H1 (cell line): Measurements from ENCODE around the gene TSHZ2. TPM values are rescaled to one million over a fixed set of nuclear protein-coding genes. Genes with fewer than 3 reads are reported as not detected.

Experiments
- CTCF ChIA-PET: fragments of 300-600 bp; sonication (Branson Sonifier 250); formaldehyde crosslinking; loops from one replicate; lab custom pipeline; 2021; ENCODE audit not compliant: partially characterized antibody; lab: Charles Lee
- POLR2A ChIA-PET: fragments of 300-600 bp; sonication (Branson Sonifier 250); formaldehyde crosslinking; loops from one replicate; lab custom pipeline; 2021; ENCODE audit warnings: inconsistent platforms; ENCODE audit not compliant: partially characterized antibody; lab: Charles Lee
- DNase-seq, 2 experiments: peaks; one replicate each; pipeline versions ENCODE4 v3.0.0 to v3.0.0-alpha.2; 2010 to 2022; ENCODE audit warnings: low spot score in 2 of 2, low read depth in 1 of 2, mixed read lengths in 1 of 2
- FAIRE-seq: peaks from 2 replicates; lab custom pipeline; 2011; peaks lifted over from hg19 to GRCh38; lab: Jason Lieb, UNC
- H2AFZ ChIP-seq: 2 replicates; pipeline ENCODE4 v1.8.1; 2012; ENCODE audit warnings: low read length, inconsistent platforms
- H2AK5ac ChIP-seq: 2 replicates; pipeline ENCODE4 v1.6.1; 2013; ENCODE audit warnings: low read depth, low read length
- H2BK120ac ChIP-seq: replicated peaks from 2 replicates; pipeline ENCODE3; 2013; ENCODE audit warnings: low read depth, low read length, inconsistent platforms
- H2BK12ac ChIP-seq: 2 replicates; pipeline ENCODE4 v1.6.1; 2013; ENCODE audit warnings: low read depth, low read length
- H2BK15ac ChIP-seq: 2 replicates; pipeline ENCODE4 v1.6.1; 2013; ENCODE audit warnings: low read length
- H2BK20ac ChIP-seq: 2 replicates; pipeline ENCODE4 v1.6.1; 2013; ENCODE audit warnings: low read length
- H2BK5ac ChIP-seq: 2 replicates; pipeline ENCODE4 v1.6.1; 2013; ENCODE audit warnings: low read depth, low read length
- H3K14ac ChIP-seq: 2 replicates; pipeline ENCODE4 v1.6.1; 2013; ENCODE audit warnings: inconsistent platforms; ENCODE audit not compliant: insufficient read length
- H3K18ac ChIP-seq: 2 replicates; pipeline ENCODE4 v1.6.1; 2013; ENCODE audit warnings: low read length; ENCODE audit errors: extremely low read depth
- H3K23ac ChIP-seq: 2 replicates; pipeline ENCODE4 v1.6.1; 2013; ENCODE audit warnings: inconsistent platforms; ENCODE audit not compliant: insufficient read length
- H3K23me2 ChIP-seq: 2 replicates; pipeline ENCODE4 v1.6.1; 2013; ENCODE audit warnings: low read depth, low read length
- H3K27ac ChIP-seq: 2 replicates; pipeline ENCODE4 v1.6.1; 2011; ENCODE audit warnings: low read depth, low read length, inconsistent platforms
- H3K27me3 ChIP-seq, 4 experiments: replicated peaks in 1 of 4; 1 replicate in 1 of 4; 2 replicates in 3 of 4; pipeline versions ENCODE4 v1.6.1 to v1.8.1; 2011 to 2013; ENCODE audit warnings: low read length in 3 of 4, mild to moderate bottlenecking in 3 of 4, inconsistent platforms in 2 of 4, mixed read lengths in 2 of 4, moderate library complexity in 1 of 4; ENCODE audit not compliant: control insufficient read depth in 3 of 4, insufficient read depth in 3 of 4; ENCODE audit errors: extremely low read depth in 1 of 4
- H3K36me3 ChIP-seq, 4 experiments: 2 replicates each; pipeline versions ENCODE4 v1.6.1 to v1.8.1; 2011 to 2013; ENCODE audit warnings: mild to moderate bottlenecking in 4 of 4, low read length in 3 of 4, moderate library complexity in 2 of 4, control low read depth in 1 of 4, inconsistent platforms in 1 of 4; ENCODE audit not compliant: insufficient read depth in 4 of 4, control insufficient read depth in 2 of 4
- H3K4ac ChIP-seq: replicated peaks from 2 replicates; pipeline ENCODE3; 2013; ENCODE audit warnings: low read length, low read depth, mixed read lengths, inconsistent platforms; ENCODE audit not compliant: insufficient read length
- H3K4me1 ChIP-seq, 4 experiments: replicated peaks in 1 of 4; 1 replicate in 1 of 4; 2 replicates in 3 of 4; pipeline versions ENCODE4 v1.6.1 to v1.8.1; 2011 to 2013; ENCODE audit warnings: low read length in 3 of 4, inconsistent platforms in 2 of 4, mixed read lengths in 1 of 4; ENCODE audit not compliant: insufficient read depth in 4 of 4, control insufficient read depth in 3 of 4
- H3K4me2 ChIP-seq, 2 experiments: 2 replicates each; pipeline versions ENCODE4 v1.6.1 to v1.8.1; 2011 to 2013; ENCODE audit warnings: low read depth in 2 of 2, low read length in 2 of 2, control low read depth in 1 of 2, inconsistent platforms in 1 of 2, mild to moderate bottlenecking in 1 of 2; ENCODE audit not compliant: insufficient read depth in 1 of 2
- H3K4me3 ChIP-seq, 4 experiments: fragments of 200-600, 300-600 bp in 1 of 4; sonication (generic), shearing (Covaris generic), sonication (Bioruptor Twin) in 1 of 4; 2 replicates each; pipeline versions ENCODE4 v1.5.1 to v1.8.1; 2011 to 2016; ENCODE audit warnings: low read length in 4 of 4, low read depth in 3 of 4, control low read depth in 2 of 4, inconsistent platforms in 2 of 4, mild to moderate bottlenecking in 2 of 4, mixed read lengths in 1 of 4, moderate library complexity in 1 of 4; ENCODE audit not compliant: insufficient read depth in 2 of 4; ENCODE audit errors: extremely low read depth in 1 of 4
- H3K56ac ChIP-seq: replicated peaks from 2 replicates; pipeline ENCODE3; 2013; ENCODE audit warnings: low read depth, mild to moderate bottlenecking, mixed read lengths, low read length, inconsistent platforms; ENCODE audit not compliant: insufficient read length
- H3K79me1 ChIP-seq: 2 replicates; pipeline ENCODE4 v1.6.1; 2013; ENCODE audit warnings: low read depth, low read length, control low read depth
- H3K79me2 ChIP-seq, 2 experiments: 2 replicates each; pipeline versions ENCODE4 v1.6.1 to v1.8.1; 2012 to 2013; ENCODE audit warnings: low read length in 2 of 2, mild to moderate bottlenecking in 2 of 2, inconsistent platforms in 1 of 2; ENCODE audit not compliant: insufficient read depth in 2 of 2, control insufficient read depth in 1 of 2
- H3K9ac ChIP-seq, 4 experiments: replicated peaks in 1 of 4; 1 replicate in 1 of 4; 2 replicates in 3 of 4; pipeline versions ENCODE4 v1.6.1 to v1.8.1; 2011 to 2013; ENCODE audit warnings: low read depth in 3 of 4, low read length in 3 of 4, control low read depth in 2 of 4, mild to moderate bottlenecking in 2 of 4, moderate library complexity in 2 of 4, inconsistent platforms in 1 of 4; ENCODE audit errors: extremely low read depth in 1 of 4
- H3K9me3 ChIP-seq, 2 experiments: 2 replicates each; pipeline versions ENCODE4 v1.6.1 to v1.8.1; 2012 to 2013; ENCODE audit warnings: mild to moderate bottlenecking in 2 of 2, moderate library complexity in 2 of 2, control low read depth in 1 of 2, inconsistent platforms in 1 of 2, low read depth in 1 of 2, low read length in 1 of 2, mixed read lengths in 1 of 2; ENCODE audit not compliant: insufficient read depth in 2 of 2
- H4K20me1 ChIP-seq, 2 experiments: replicated peaks in 1 of 2; 2 replicates each; pipeline versions ENCODE3 to v1.8.1; 2011 to 2013; ENCODE audit warnings: inconsistent platforms in 2 of 2, low read length in 2 of 2, mild to moderate bottlenecking in 1 of 2; ENCODE audit not compliant: insufficient read depth in 2 of 2, control insufficient read depth in 1 of 2
- H4K5ac ChIP-seq: 2 replicates; pipeline ENCODE4 v1.6.1; 2013; ENCODE audit warnings: low read length, low read depth, mixed read lengths, inconsistent platforms; ENCODE audit not compliant: insufficient read length
- H4K8ac ChIP-seq: 2 replicates; pipeline ENCODE4 v1.8.0; 2013; ENCODE audit warnings: mild to moderate bottlenecking, moderate library complexity, low read length, inconsistent platforms; ENCODE audit not compliant: insufficient read depth; ENCODE audit errors: extremely low read depth
- H4K91ac ChIP-seq: replicated peaks from 2 replicates; pipeline ENCODE3; 2013; ENCODE audit warnings: low read length, mixed read lengths, inconsistent platforms; ENCODE audit not compliant: insufficient read length
- CBX5 ChIP-seq: fragments of 300-800, 300-1000 bp; sonication (generic); IDR thresholded peaks from 2 replicates; pipeline ENCODE4 v1.7.1; 2016; ENCODE audit warnings: antibody characterized with exemption, low read length, low read depth
- CREB1 ChIP-seq: IDR thresholded peaks from 2 replicates; pipeline ENCODE4 v1.6.1; 2012; ENCODE audit warnings: inconsistent platforms
- MAFK ChIP-seq: IDR thresholded peaks from 2 replicates; pipeline ENCODE4 v1.6.1; 2012; ENCODE audit warnings: low read depth, mild to moderate bottlenecking, improper control_type of control experiment, low read length
- RXRA ChIP-seq: IDR thresholded peaks from 2 replicates; pipeline ENCODE4 v1.6.1; 2011; ENCODE audit warnings: low read depth, mild to moderate bottlenecking, low read length, moderate library complexity; ENCODE audit not compliant: insufficient read depth
- SIN3A ChIP-seq, 2 experiments: IDR thresholded peaks in 1 of 2; conservative IDR thresholded peaks in 1 of 2; 2 replicates each; pipeline ENCODE4 v1.6.1; 2011 to 2012; ENCODE audit warnings: low read length in 2 of 2, improper control_type of control experiment in 1 of 2, low read depth in 1 of 2, mild to moderate bottlenecking in 1 of 2
- SP2 ChIP-seq: IDR thresholded peaks from 2 replicates; pipeline ENCODE4 v1.6.1; 2012; ENCODE audit warnings: mild to moderate bottlenecking, low read length, inconsistent platforms
- SP4 ChIP-seq: IDR thresholded peaks from 2 replicates; pipeline ENCODE4 v1.6.1; 2012; ENCODE audit warnings: low read length, inconsistent platforms
- SRF ChIP-seq: IDR thresholded peaks from 2 replicates; pipeline ENCODE4 v1.6.1; 2011; ENCODE audit warnings: mild to moderate bottlenecking, low read depth, low read length, moderate library complexity
- SUZ12 ChIP-seq: fragments of 200-600 bp; sonication (generic); IDR thresholded peaks from 2 replicates; pipeline ENCODE4 v1.6.1; 2012; ENCODE audit warnings: mild to moderate bottlenecking, inconsistent platforms, low read length, moderate library complexity, mixed read lengths
- WGBS, 2 experiments: shearing (Covaris generic) in 1 of 2; methylation state at CpG; one replicate each; pipeline versions ENCODE4 v1.1.6 to v1.1.7; 2013 to 2015; ENCODE audit warnings: low lambda C conversion rate in 2 of 2, mixed read lengths in 2 of 2, inconsistent platforms in 1 of 2, low coverage in 1 of 2, missing lambda C conversion rate in 1 of 2; ENCODE audit not compliant: insufficient replicate concordance in 2 of 2, insufficient coverage in 1 of 2, insufficient read length in 1 of 2; ENCODE audit errors: extremely low coverage in 1 of 2, missing lambda C conversion rate in 1 of 2; 5-methylcytosine and 5-hydroxymethylcytosine counted together
- polyA plus RNA-seq, 7 experiments: library from polyadenylated mRNA; depleted of rRNA in 3 of 7; stranded (reverse) in 5 of 7; unstranded in 2 of 7; fragments of >200 nt in 5 of 7; fragments of 200-250 nt in 2 of 7; gene quantifications; 1 replicate in 5 of 7; 2 replicates in 1 of 7; 4 replicates in 1 of 7; pipeline versions ENCODE4 v1.2.1 to v1.2.3, GENCODE V29; 2011 to 2013; ENCODE audit warnings: missing spikeins in 2 of 7, mixed read lengths in 2 of 7
- total RNA-seq: library from RNA; stranded (reverse); fragmentation: NEBNext Ultra II Directional; extraction: Animal tissue kit (Norgen Biotek cat#: 25700); gene quantifications from 2 replicates; pipeline ENCODE4 v1.2.1, GENCODE V29; 2021

The TSHZ2 gene
- total and polyA plus RNA-seq, 2 of the 8 experiments (the other 6 are each of a cell fraction or from before 2014, with no cell fraction given), result 0.14 to 0.30 TPM

DNA sequence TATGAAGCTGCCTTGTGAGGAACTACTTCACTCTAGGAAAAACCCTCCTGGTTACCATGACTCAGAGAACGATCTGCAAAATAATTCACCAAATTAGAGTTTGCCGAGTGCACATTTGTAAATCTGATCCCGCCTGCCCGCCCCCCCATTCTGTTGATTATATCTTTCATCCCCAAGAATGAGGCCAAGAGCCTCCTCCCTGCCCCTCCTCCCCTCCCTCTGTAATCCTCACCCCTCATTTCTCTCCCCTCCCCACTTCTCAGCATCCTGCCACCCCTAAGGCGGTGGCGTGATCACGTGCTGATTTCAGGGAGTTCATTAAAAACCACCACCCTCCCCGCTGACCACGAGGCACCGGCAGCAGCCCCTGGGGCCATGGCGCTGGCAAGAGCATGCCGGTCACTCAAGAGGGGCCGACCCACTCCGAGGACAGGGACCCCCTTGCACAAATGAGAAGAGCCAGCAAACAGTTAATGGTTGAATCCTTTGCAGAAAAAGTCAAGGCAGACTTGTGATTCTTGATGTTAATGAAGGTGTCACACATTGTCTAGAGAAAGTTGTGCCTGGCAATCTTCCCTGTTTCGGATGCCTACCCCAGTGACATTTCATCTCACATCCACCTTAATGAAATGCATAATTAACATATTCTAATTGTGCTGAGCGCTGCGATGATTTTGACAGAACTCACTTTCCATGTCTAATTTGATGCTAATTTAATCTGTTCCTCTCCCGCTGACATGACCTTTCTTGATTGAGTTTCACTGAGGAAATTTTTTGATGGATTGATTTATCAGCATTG lies 373.6 kb downstream of the TSHZ2 start:
- no peak overlapping the region for H2BK20ac ChIP-seq
- POLR2A ChIA-PET, result no interaction called here
- TF ChIP-seq SP2, result no peak
- no peak for TF ChIP-seq SIN3A (conservative IDR thresholded peaks at IDR 0.05 in 1 of 2, IDR thresholded peaks at IDR 0.05 in 1 of 2; ENCODE audit: low read depth in 1 of 2, low read length in 2 of 2)
- no peak for TF ChIP-seq SP4
- TF ChIP-seq MAFK, result no peak
- TF ChIP-seq RXRA, result no peak
- no peak for TF ChIP-seq SRF
- TF ChIP-seq CBX5, result no peak
- no peak for TF ChIP-seq SUZ12
- TF ChIP-seq CREB1, result no peak
- TF ChIP-seq, all 59 proteins: peak for 0
- H3K4me1 ChIP-seq, result no peaks in the 10 kb centered on the region
- H2BK15ac ChIP-seq, result no peak overlapping the region
- no peak overlapping the region for H3K4me3 ChIP-seq
- H3K79me2 ChIP-seq, result no peaks in the 10 kb centered on the region
- no peak overlapping the region for H4K8ac ChIP-seq
- no peak overlapping the region for H2BK12ac ChIP-seq
- no peaks in the 10 kb centered on the region for H4K20me1 ChIP-seq
- H3K79me1 ChIP-seq, result no peaks in the 10 kb centered on the region
- H3K27ac ChIP-seq, result no peak overlapping the region
- 91% methylated on average over 18 of the region's 18 CpGs; no CpG with 5 or more reads in 1 of the 2 experiments for WGBS, 2 experiments
- H2BK120ac ChIP-seq, result no peak overlapping the region
- H3K23me2 ChIP-seq, result no peaks in the 10 kb centered on the region
- CTCF ChIA-PET, result interaction anchor here (1.0 to 1.1 kb wide), 2 partner anchors 8 to 13 kb away, joined by 3 to 4 read pairs; no protein-coding TSS in a partner anchor
- no peaks in the 10 kb centered on the region for H3K36me3 ChIP-seq
- DNase-seq, result no peak
- H4K91ac ChIP-seq, result no peak overlapping the region
- no peak overlapping the region for H3K18ac ChIP-seq
- H4K5ac ChIP-seq, result no peak overlapping the region
- no peaks in the 10 kb centered on the region for H3K9me3 ChIP-seq
- H3K56ac ChIP-seq, result no peak overlapping the region
- H3K27me3 ChIP-seq, result no peaks in the 10 kb centered on the region
- no peak overlapping the region for H3K4me2 ChIP-seq
- no peak overlapping the region for H3K9ac ChIP-seq
- H3K23ac ChIP-seq, result no peak overlapping the region
- no peak for FAIRE-seq
- no peak overlapping the region for H2BK5ac ChIP-seq
- H3K4ac ChIP-seq, result no peak overlapping the region
- H3K14ac ChIP-seq, result no peak overlapping the region
- H2AK5ac ChIP-seq, result no peak overlapping the region
- no peak overlapping the region for H2AFZ ChIP-seq
